Activated T-helper 1 cell treated with anti-CD3 and anti-CD28 coated beads, Interleukin-2, amount 50 U/mL, for 16 hours (primary cell): Measurements from ENCODE around the gene USP28.
A peak's percentile ranks its signal among the peaks of the same experiment; 100 is the strongest.
"Not testable (repeated sequence)": the region's sequence is repeated elsewhere in the genome, so short reads cannot be mapped to it uniquely, and the experiment has no call there.

Experiments used
- DNase-seq, 2 donors: peaks; one replicate each; pipeline ENCODE4 v3.0.0-alpha.2; 2020; ENCODE audit warnings: low read depth in 1 of 2, low spot score in 1 of 2

USP28 gene, protein sequence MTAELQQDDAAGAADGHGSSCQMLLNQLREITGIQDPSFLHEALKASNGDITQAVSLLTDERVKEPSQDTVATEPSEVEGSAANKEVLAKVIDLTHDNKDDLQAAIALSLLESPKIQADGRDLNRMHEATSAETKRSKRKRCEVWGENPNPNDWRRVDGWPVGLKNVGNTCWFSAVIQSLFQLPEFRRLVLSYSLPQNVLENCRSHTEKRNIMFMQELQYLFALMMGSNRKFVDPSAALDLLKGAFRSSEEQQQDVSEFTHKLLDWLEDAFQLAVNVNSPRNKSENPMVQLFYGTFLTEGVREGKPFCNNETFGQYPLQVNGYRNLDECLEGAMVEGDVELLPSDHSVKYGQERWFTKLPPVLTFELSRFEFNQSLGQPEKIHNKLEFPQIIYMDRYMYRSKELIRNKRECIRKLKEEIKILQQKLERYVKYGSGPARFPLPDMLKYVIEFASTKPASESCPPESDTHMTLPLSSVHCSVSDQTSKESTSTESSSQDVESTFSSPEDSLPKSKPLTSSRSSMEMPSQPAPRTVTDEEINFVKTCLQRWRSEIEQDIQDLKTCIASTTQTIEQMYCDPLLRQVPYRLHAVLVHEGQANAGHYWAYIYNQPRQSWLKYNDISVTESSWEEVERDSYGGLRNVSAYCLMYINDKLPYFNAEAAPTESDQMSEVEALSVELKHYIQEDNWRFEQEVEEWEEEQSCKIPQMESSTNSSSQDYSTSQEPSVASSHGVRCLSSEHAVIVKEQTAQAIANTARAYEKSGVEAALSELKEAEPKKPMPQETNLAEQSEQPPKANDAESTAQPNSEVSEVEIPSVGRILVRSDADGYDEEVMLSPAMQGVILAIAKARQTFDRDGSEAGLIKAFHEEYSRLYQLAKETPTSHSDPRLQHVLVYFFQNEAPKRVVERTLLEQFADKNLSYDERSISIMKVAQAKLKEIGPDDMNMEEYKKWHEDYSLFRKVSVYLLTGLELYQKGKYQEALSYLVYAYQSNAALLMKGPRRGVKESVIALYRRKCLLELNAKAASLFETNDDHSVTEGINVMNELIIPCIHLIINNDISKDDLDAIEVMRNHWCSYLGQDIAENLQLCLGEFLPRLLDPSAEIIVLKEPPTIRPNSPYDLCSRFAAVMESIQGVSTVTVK

DNA sequence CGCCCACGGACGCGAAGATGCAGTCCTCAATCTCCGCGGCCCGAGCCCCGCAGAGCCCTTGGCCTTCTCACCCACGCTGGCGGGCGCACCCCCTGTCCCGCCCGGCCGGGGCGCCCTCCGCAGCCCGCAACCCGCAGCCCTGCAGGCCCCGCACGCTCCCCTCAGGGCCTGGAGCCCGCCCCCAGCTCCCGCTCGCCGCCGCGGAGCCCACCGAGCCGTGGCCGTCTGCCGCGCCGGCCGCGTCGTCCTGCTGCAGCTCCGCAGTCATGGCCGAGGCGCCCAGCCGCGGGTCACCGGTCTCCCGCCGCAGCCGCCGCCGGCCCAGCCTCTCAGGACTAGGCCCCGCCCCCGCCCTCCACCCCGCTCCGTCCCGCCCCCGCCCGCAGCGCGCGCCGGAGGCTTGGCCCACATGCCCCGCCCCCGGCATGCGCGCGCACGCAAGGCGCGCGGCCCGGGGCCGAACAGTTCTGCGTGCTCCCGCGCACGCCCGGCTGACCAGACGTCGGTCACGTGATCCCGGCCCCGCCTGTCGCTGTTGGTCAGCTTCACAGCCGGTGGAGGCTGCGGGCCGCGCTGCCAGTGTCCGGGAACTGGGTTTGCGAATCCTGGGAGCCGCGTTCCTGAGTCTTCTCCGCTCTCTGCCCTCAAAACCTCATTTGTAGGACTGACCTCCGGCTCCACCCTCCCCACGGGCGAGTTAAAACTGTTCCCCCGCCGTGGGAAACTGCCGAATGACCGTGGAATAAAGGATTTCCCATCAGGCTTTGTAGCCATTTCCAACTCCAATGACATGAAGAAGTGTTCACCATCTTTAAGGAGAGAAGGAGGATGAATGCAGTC is at the start of gene USP28:
Gene USP28, minus strand, starts transcription at position 339 of the 840 bp plus-strand sequence. Its CDS starts 71 bp downstream, at position 268.
- peak; percentile 49 to 73 for DNase-seq

DNA sequence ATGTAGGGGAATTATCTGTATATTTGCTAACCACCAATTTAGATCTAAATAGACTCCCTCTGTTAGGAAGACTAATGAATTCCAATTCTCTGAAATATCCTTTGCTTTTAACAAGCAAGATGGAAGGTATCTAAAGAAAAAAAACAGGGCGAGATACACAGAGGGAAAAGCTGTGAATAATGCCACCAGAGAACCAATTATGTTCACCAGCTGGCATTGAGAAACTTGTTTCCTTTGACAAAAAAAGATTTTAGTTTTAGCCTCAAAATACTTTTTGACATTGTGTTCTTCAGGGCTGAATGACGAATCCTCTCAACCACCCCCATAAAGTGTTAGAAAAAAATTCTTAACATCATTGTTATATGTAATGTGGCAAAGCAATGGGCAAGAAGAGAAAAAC is 48.2 kb upstream of the USP28 start:
- DNase-seq, result no peak

DNA sequence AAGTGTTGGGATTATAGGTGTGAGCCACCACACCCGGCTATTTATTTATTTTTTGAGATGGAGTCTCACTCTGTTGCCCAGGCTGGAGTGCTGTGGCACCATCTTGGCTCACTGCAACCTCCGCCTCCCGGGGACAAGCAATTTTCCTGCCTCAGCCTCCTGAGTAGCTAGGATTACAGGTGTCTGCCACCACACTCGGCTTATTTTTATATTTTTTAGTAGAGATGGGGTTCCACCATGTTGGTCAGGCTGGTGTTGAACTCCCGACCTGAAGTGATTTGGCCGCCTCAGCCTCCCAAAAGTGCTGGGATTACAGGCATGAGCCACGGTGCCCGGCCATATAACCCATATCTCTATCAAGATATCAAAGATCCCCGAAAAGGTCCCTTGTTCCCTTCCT is 36.1 kb upstream of the USP28 start:
- DNase-seq, result not testable (repeated sequence)

DNA sequence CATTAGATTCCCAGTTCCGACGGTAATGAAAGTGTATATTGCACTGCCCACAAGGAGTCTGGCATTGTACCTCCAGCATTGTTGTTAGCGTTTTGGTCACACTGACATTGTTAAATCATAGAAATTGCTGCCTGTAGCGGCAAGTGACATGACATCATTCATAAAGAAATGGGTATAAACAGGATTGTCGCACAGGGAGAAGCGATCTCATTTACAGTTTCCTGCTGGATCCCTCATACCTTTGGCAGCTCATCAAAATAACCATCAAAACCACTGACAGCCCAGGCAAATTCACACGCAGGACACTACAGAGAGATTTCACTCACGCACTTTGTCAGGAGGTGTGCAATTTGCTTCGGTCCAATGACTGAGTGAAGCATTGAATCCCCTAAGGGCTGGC is 32.7 kb upstream of the USP28 start:
- DNase-seq, result no peak

DNA sequence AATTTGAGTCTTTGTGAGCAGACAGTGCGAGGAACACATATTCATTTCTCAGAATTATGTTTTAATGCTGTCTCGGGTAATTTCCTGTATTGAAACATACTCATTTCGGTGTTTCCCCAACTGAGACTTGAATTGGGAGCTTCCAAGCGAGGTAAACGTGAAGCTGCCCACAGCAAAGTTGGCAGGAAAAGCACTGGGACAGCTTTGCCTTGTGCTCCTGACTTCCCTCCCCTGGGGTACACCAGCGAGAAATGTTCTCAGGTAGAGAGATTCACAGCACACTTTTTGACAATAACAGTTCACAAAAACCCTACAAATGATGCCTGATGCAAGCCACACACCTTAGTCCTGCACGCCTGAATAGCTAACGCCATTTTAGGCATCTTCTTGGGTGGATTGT is 32.3 kb upstream of the USP28 start:
- DNase-seq, result no peak

DNA sequence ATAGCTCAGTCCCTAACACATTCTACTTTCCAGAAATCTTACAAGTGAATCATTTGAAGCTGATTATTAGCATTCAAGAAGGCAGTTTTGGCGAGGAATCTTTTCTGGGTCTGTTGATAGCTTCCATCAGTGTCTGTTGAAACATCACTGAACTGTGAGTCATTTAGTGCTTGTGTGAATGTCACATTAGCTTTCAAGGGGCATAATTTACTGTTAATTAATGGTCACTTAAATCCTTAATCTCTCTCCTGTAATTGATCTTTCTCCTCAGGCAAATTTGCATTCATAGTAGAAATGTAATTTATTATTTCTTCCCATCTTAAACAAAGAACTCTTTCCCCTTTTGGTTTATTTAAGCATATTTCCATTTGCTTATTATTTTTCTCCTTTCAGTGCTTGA is 31.8 kb upstream of the USP28 start:
- DNase-seq, result no peak

DNA sequence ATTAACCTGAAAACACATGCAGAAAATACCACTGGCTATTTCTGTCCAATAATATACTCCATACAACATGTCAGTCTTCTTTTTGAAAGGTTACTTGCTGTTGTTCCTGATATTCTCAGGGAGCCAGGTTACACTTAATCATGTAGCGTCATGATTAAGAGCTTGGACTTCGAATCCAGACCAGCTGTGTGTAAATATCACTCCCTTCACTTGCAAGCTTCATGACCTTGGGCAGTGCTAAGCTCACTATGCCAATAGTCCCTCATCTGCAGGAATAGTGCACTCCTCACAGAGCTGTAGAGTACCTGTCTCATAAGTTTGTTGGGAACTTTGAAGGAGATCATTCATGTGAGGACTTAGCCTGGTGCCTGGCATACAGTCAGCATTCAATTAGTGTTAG is 31.1 kb upstream of the USP28 start:
- no peak for DNase-seq

DNA sequence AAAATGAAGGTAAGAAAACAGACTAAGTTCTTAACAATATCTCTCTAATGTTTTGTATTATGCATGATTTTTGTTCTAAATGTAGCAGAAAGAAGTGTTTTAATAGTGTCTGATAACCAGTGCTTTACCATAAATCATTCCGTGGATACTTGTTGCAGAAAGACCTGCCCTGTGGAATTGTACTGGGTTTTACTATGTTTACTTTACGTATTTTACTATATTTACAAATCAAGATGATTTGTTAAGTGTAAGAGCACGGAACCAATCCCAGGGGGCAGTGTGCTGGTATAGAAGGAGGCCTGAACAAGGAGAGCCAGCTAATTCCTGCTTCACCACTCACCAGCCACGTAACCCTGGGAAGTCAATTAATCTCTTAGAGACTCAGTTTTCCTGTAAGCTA is 30.7 kb upstream of the USP28 start:
- no peak for DNase-seq

DNA sequence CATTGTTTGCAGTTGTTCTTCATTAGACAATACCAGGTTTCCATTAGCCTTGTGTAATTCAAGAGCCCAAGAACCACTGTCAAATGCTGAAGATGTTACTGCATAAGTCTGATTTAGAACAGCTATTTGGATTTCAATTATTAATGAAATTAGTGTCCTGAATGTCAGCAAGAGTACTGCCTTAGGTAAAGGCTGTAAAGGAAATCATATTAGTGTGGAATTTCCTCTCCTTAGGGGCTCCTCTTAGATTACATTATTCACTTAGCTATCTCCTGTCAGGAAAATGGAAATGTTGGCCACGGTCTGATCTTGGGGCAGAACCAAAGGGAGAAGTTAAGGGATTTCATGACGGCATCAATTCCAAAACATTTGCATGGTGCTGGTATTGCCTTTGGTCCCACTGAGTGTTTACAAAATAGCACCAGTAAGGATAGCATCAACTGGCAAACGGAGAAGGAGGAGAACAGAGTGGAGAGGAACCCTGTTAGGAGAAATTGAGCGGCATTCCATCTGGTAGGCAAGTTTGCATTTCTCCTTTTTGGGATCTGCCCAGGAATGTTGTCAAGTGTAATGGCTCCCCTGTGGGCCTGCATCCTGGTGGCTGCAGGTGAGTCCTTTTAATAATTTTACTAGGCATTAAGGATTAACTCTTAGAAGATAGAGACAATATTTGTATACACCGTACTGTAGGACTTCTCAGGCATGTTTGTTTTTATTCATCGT is 29.2 kb upstream of the USP28 start, which contains the start of gene HTR3B:
Gene HTR3B, plus strand, starts transcription at position 418 of the 723 bp plus-strand sequence. Its CDS starts 138 bp downstream, at position 556.
- DNase-seq, result no peak

DNA sequence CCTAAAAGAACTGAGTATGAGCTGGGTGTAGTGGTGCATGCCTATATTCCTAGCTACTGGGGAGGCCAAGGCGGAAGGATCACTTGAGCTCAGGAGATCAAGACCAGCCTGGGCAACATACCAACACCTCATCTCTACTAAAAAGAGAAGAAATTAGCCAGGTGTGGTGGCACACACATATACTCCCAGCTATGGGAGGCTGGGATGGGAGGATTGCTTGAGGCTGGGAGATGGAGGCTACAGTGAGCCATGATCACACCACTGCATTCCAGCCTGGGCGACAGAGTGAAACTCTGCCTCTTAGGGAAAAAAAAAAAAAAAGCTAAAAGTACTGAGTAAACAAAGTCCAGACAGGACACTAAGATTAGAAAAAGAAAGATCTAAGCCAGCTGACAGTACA is 25.8 kb upstream of the USP28 start:
- DNase-seq, result no peak

DNA sequence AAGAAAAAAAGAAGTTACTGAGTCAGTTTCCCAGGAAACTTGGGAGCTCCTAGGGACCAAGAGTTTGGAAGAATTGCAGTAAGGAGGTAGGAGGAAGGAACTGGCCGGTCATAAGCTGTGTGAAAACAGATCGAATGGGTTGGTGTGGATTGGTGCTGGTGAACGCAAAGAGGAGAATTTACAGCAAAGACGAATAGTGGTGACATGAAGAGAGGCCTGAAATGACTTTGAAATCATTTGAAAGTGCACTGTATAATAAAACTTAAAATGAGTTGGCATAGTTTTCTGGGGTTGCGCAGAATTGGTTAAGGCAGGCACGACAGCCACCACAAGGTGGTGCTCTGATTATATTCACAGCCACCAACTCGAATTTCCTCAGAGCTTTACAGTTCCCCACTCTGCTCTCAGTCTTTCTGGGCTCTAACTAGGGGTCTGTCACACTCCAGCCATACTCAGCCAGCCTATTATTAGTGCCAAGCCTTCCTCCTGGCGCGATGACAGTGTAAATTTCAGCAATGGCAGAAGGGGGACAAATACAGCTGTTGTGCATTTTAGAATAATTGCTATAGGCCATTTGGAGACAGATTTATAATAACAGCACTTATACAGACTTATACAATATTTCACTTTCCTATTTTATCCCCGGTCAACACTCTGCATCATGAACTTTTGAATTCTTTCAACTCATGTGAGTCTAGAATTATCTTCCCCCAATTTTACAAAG is 20.9 kb upstream of the USP28 start:
- no peak for DNase-seq

DNA sequence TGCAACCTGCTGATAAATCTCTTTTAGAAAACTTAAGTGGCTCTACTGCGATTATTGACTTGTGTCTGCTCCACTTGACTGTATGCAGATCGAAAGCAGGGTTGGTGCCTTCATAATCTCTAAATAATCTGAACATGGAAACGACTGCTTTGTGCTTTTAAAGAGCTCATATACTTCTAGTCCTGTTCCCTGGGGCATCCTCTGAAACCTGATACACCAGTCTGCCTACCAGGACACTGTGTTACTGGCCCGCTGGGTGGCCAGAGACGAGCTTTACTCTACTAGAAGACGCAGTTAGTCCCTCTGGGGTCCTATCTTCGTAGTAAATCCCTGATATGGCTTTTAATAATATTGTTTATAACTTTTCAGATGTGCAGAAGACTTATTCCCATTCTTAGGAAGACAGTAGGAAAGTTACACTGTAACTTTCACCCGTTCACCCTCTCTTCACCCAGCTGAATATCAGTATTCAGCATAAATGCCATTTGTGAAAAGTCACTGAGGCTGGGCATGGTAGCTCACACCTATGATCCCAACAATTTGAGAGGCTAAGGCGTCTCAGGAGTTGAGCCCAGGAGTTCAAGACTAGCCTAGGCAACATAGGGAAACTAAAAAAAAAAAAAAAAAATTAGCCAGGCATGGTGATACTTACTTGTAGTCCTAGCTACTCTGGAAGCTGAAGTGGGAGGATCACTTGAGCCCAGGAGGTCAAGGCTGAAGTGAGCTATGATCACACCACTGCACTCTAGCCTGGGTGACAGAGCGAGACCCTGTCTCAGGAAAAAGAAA is 20.2 kb upstream of the USP28 start:
- no peak for DNase-seq

DNA sequence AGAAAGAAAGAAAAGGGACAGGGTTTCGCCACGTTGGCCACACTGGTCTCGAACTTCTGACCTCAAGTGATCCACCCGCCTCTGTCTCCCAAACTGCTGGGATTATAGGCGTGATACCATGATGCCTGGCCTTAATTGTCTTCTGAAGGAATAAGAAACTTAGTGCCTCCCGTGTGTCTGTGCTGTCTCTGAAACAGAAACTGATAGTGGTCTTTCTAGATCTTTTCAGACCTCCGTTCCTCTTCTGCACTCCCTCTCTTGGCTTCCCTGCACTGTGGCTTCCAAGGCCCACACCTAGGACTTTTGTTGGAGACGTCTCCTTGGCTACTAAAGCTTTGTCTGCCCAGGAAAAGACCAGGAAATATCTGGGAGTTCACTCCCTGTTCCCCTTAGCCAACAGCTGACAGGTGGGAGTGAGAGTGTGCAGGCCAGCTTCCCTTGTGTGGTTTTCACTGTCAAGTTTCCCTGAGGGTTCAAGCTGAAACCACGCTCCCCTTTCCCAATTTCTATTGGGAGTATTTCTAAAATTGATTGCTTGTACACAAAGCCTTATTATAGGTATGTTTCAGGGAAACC is 19.1 kb upstream of the USP28 start:
- DNase-seq, result no peak

DNA sequence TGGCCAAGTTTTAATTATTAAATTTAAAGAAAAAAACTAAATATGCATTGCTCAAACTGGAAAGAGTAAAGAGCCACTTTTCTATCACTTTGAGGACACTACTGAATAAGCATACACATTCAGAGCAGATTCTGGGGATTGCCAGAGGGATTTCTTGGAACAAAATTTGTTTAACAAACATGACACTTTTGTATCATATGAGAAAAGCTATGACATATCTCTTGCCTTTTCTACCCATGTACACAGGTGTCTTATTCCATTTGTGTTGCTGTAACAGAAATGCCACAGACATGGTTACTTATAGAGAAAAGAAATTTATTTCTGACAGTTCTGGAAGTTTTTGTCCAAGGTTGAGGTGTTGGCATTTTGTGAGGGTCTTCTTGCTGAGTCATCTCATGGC is 13.5 kb upstream of the USP28 start:
- DNase-seq, result no peak

DNA sequence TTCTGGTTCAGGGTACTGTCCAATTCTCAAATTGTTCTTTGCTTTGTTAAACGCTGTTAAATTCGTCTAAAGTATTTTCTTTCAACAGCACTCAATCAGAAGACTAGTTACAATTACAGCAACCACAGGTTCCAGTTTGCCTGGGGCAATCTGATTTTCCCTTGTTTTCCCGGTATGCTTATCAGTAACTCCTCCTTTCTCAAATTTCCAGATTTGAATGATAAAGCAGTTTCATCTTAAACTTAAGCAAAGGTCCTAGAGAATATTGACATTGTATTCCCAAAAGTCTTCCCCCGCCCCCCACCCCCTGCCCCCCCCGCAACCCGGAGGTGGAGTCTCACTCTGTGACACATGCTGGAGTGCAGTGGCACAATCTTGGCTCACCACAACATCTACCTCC is 10.5 kb upstream of the USP28 start:
- DNase-seq, result no peak

DNA sequence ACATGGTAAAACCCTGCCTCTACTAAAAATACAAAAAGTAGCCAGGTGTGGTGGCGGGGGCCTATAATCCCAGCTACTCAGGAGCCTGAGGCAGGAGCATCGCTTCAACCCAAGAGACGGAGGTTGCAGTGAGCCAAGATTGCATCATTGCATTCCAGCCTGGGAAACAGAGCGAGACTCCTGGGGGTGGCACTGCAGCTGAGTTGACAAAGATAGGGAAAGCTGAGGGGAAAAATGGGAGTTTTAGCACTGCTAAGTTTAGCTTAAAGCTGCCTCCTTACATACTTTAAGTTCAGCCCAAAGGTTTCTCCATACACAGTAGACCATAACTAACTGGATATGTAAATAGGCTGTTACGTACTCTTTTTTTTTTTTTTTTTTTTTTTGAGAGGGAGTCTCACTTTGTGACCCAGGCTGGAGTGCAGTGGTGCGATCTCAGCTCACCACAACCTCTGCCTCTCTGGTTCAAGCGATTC is 9.0 kb upstream of the USP28 start:
- DNase-seq, result no peak

DNA sequence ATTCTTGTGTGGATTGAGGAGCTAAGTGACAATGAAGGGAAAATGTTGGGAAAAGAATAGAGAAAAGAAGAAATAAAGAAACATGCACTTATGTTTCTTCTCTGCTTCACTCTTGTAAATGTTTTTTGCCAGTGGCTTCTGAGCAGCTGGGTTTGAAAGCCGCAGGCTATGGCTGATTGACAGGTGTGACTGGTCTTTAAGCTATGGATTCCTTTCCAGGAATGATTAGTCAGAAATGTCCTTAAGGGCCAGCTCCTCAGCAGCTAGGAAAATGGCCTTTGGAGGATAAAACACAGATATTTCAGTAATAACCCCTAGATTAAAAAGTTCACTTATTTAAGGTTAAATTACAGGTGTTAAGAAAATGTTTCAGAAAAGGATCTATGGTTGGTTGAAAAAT is 6.5 kb upstream of the USP28 start:
- DNase-seq, result no peak

DNA sequence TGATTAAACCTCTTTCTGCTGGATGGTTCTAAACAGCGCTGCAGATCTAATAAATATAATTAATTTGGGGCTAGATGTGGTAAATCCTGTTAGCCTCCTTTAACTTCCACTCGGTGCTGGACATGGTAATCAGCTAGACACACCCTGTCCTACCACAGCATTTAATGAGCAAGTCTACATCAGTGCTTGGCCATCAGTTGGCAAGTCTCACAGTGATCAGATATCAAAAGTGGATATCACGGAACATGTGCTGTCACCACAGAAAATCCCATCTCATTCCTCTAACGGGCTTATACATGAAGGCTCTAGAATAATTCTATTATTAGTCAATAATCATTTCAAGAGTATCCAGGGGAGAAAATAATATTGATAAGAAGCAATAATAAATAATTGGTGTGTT is 5.6 kb upstream of the USP28 start:
- no peak for DNase-seq
